WTC11 (cell line): ENCODE data around the gene MCF2L2. TPM values are rescaled to one million over a fixed set of nuclear protein-coding genes. Genes with fewer than 3 reads are reported as not detected.

Experiments
- ATAC-seq: fragments of 200-7000 bp; cut with Tn5 transposase; 2 replicates; pipeline ENCODE4 v1.10.0; 2021; ENCODE audit warnings: mild to moderate bottlenecking, moderate library complexity
- CTCF ChIA-PET: fragments of 300-600 bp; sonication (Branson Sonifier 250); formaldehyde crosslinking; loops from one replicate; lab custom pipeline; 2021; ENCODE audit warnings: antibody characterized with exemption; lab: Charles Lee
- POLR2A ChIA-PET: fragments of 350-600 bp; sonication (Branson Sonifier 250); formaldehyde crosslinking; loops from one replicate; lab custom pipeline; 2021; ENCODE audit warnings: antibody characterized with exemption; lab: Charles Lee
- DNase-seq: peaks from one replicate; pipeline ENCODE4 v3.0.0; 2021; ENCODE audit warnings: low spot score
- H3K27ac Mint-ChIP-seq: 2 replicates; pipeline ENCODE4 v1.8.0; 2021; ENCODE audit warnings: mixed read lengths
- H3K27me3 Mint-ChIP-seq: 2 replicates; pipeline ENCODE4 v1.8.0; 2021; ENCODE audit warnings: low read depth, mild to moderate bottlenecking, moderate library complexity, mixed read lengths
- H3K36me3 Mint-ChIP-seq: 2 replicates; pipeline ENCODE4 v1.8.0; 2021; ENCODE audit warnings: mixed read lengths
- H3K4me1 Mint-ChIP-seq: 2 replicates; pipeline ENCODE4 v1.8.0; 2022; ENCODE audit warnings: mixed read lengths
- H3K4me3 Mint-ChIP-seq: 2 replicates; pipeline ENCODE4 v1.8.0; 2021; ENCODE audit warnings: mild to moderate bottlenecking, moderate library complexity, mixed read lengths
- H3K9me3 Mint-ChIP-seq: 2 replicates; pipeline ENCODE4 v1.8.0; 2021; ENCODE audit warnings: mixed read lengths
- CREM ChIP-seq: sonication (generic); formaldehyde crosslinking; IDR thresholded peaks from 2 replicates; pipeline ENCODE4 v1.8.1; 2022; ENCODE audit warnings: mild to moderate bottlenecking, missing genetic modification reagents, moderate library complexity
- E2F5 ChIP-seq: sonication (generic); formaldehyde crosslinking; IDR thresholded peaks from 2 replicates; pipeline ENCODE4 v1.8.1; 2022; ENCODE audit warnings: mild to moderate bottlenecking, moderate library complexity, missing genetic modification reagents
- FOXP4 ChIP-seq: sonication (generic); formaldehyde crosslinking; IDR thresholded peaks from 2 replicates; pipeline ENCODE4 v1.8.0; 2022; ENCODE audit warnings: mild to moderate bottlenecking, missing genetic modification reagents
- HMGA2 ChIP-seq: fragments of 250-450 bp; sonication (Bioruptor Pico); IDR thresholded peaks from 2 replicates; pipeline ENCODE4 v1.4.0; 2021; ENCODE audit warnings: mild to moderate bottlenecking, moderate library complexity
- KAT7 ChIP-seq: sonication (generic); formaldehyde crosslinking; IDR thresholded peaks from 2 replicates; pipeline ENCODE4 v1.8.1; 2023; ENCODE audit warnings: missing genetic modification reagents, mild to moderate bottlenecking, borderline replicate concordance
- MYBL2 ChIP-seq: sonication (generic); formaldehyde crosslinking; IDR thresholded peaks from 2 replicates; pipeline ENCODE4 v1.8.1; 2023; ENCODE audit warnings: mild to moderate bottlenecking, moderate library complexity, missing genetic modification reagents
- NR1H2 ChIP-seq: sonication (generic); formaldehyde crosslinking; IDR thresholded peaks from 2 replicates; pipeline ENCODE4 v1.9.0; 2021; ENCODE audit warnings: mild to moderate bottlenecking, moderate library complexity, missing genetic modification reagents
- RELA ChIP-seq: sonication (generic); formaldehyde crosslinking; IDR thresholded peaks from 2 replicates; pipeline ENCODE4 v1.8.1; 2022; ENCODE audit warnings: missing genetic modification reagents, mild to moderate bottlenecking, borderline replicate concordance
- SOX15 ChIP-seq: fragments of 250-450 bp; sonication (Bioruptor Pico); IDR thresholded peaks from 2 replicates; pipeline ENCODE4 v1.9.0; 2021; ENCODE audit warnings: mild to moderate bottlenecking
- STAT6 ChIP-seq: sonication (generic); formaldehyde crosslinking; conservative IDR thresholded peaks from 2 replicates; pipeline ENCODE4 v1.8.1; 2023; ENCODE audit warnings: mild to moderate bottlenecking, low read depth, missing genetic modification reagents, moderate library complexity
- ZNF423 ChIP-seq: fragments of 250-450 bp; sonication (Bioruptor Pico); IDR thresholded peaks from 2 replicates; pipeline ENCODE4 v2.1.2; 2022; ENCODE audit warnings: mild to moderate bottlenecking, moderate library complexity
- ZNF425 ChIP-seq: fragments of 250-450 bp; sonication (Bioruptor Pico); conservative IDR thresholded peaks from 2 replicates; pipeline ENCODE4 v1.9.0; 2021; ENCODE audit warnings: mild to moderate bottlenecking
- total RNA-seq: library from RNA; stranded (reverse); gene quantifications from 3 replicates; pipeline ENCODE4 v1.2.3, GENCODE V29; 2021
- TF ChIP-seq, protein P1 (sequence below): sonication (generic); formaldehyde crosslinking; IDR thresholded peaks from 2 replicates; pipeline ENCODE4 v1.8.1; 2023; ENCODE audit warnings: mild to moderate bottlenecking, missing genetic modification reagents, moderate library complexity
- TF ChIP-seq, protein P2 (sequence below): sonication (generic); formaldehyde crosslinking; IDR thresholded peaks from 2 replicates; pipeline ENCODE4 v1.8.0; 2022; ENCODE audit warnings: missing genetic modification reagents
- TF ChIP-seq, protein P3 (sequence below): fragments of 250-450 bp; sonication (Bioruptor Pico); IDR thresholded peaks from 2 replicates; pipeline ENCODE4 v1.9.0; 2021; ENCODE audit warnings: mild to moderate bottlenecking
- TF ChIP-seq, protein P4 (sequence below): fragments of 250-450 bp; sonication (Bioruptor Pico); IDR thresholded peaks from 2 replicates; pipeline ENCODE4 v1.9.0; 2021; ENCODE audit warnings: mild to moderate bottlenecking
- TF ChIP-seq, protein P5 (sequence below): fragments of 200-600 bp; IDR thresholded peaks from 2 replicates; pipeline ENCODE4 v1.8.0; 2022; ENCODE audit warnings: antibody characterized with exemption

MCF2L2 gene
- total RNA-seq, 1 experiment from 2014 or later, result 7.5 TPM

- no peak for DNase-seq
- no peak for ATAC-seq
- Mint-ChIP-seq H3K27ac (0 out of 2 replicates have a peak overlapping the region, but pooled peaks have one; percentile 12), H3K4me1 (peaks cover 9% of the 10 kb centered on the region; the same call in 1 of the 2 replicates), H3K36me3 (no peaks in the 10 kb centered on the region), H3K27me3 (no peaks in the 10 kb centered on the region), H3K9me3 (no peaks in the 10 kb centered on the region), H3K4me3 (no peak overlapping the region)
- ChIA-PET CTCF (no interaction called here), POLR2A (no interaction called here)
- TF ChIP-seq STAT6 (CRISPR knock-in tag) (no peak), RELA (CRISPR knock-in tag) (no peak), CREM (no peak), MYBL2 (CRISPR knock-in tag) (no peak), HMGA2 (no peak)
- TF ChIP-seq, protein P1, sequence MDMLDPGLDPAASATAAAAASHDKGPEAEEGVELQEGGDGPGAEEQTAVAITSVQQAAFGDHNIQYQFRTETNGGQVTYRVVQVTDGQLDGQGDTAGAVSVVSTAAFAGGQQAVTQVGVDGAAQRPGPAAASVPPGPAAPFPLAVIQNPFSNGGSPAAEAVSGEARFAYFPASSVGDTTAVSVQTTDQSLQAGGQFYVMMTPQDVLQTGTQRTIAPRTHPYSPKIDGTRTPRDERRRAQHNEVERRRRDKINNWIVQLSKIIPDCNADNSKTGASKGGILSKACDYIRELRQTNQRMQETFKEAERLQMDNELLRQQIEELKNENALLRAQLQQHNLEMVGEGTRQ (CRISPR knock-in tag), result no peak
- TF ChIP-seq, protein P2, sequence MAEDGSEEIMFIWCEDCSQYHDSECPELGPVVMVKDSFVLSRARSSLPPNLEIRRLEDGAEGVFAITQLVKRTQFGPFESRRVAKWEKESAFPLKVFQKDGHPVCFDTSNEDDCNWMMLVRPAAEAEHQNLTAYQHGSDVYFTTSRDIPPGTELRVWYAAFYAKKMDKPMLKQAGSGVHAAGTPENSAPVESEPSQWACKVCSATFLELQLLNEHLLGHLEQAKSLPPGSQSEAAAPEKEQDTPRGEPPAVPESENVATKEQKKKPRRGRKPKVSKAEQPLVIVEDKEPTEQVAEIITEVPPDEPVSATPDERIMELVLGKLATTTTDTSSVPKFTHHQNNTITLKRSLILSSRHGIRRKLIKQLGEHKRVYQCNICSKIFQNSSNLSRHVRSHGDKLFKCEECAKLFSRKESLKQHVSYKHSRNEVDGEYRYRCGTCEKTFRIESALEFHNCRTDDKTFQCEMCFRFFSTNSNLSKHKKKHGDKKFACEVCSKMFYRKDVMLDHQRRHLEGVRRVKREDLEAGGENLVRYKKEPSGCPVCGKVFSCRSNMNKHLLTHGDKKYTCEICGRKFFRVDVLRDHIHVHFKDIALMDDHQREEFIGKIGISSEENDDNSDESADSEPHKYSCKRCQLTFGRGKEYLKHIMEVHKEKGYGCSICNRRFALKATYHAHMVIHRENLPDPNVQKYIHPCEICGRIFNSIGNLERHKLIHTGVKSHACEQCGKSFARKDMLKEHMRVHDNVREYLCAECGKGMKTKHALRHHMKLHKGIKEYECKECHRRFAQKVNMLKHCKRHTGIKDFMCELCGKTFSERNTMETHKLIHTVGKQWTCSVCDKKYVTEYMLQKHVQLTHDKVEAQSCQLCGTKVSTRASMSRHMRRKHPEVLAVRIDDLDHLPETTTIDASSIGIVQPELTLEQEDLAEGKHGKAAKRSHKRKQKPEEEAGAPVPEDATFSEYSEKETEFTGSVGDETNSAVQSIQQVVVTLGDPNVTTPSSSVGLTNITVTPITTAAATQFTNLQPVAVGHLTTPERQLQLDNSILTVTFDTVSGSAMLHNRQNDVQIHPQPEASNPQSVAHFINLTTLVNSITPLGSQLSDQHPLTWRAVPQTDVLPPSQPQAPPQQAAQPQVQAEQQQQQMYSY (CRISPR knock-in tag), result no peak
Measured at GRCh38 chr3:183319371-183319770, 109.0 kb downstream of the MCF2L2 start.

DNA sequence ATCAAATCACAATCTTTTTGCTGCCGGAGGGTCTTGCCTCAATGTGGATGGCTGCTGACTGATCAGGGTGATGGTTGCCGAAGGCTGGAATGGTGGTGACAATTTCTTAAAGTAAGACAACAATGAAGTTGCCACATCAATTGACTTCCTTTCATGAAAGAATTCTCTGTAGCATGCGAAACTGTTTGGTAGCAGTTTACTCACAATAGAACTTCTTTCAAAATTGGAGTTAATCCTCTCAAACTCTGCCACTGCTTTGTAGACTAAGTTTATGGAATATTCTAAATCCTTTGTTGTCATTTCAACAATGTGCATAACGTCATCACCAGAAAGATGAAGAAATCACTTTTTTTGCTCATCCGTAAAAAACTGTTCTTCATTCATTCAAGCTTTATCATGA is 109.5 kb downstream of the MCF2L2 start:
- ATAC-seq (no peak), DNase-seq (no peak)
- Mint-ChIP-seq H3K27me3 (no peaks in the 10 kb centered on the region), H3K4me1 (peaks cover 9% of the 10 kb centered on the region; the same call in 1 of the 2 replicates), H3K4me3 (no peak overlapping the region), H3K9me3 (no peaks in the 10 kb centered on the region), H3K36me3 (no peaks in the 10 kb centered on the region), H3K27ac (0 out of 2 replicates have a peak overlapping the region, but pooled peaks have one; percentile 12)
- CTCF ChIA-PET, result no interaction called here
- POLR2A ChIA-PET, result no interaction called here
- no peak for TF ChIP-seq ZNF423 (CRISPR knock-in tag)
- TF ChIP-seq KAT7 (CRISPR knock-in tag), result no peak
- TF ChIP-seq MYBL2 (CRISPR knock-in tag), result no peak
- no peak for TF ChIP-seq ZNF425 (CRISPR knock-in tag)
- TF ChIP-seq, protein P3, sequence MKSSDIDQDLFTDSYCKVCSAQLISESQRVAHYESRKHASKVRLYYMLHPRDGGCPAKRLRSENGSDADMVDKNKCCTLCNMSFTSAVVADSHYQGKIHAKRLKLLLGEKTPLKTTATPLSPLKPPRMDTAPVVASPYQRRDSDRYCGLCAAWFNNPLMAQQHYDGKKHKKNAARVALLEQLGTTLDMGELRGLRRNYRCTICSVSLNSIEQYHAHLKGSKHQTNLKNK, result no peak
- no peak for TF ChIP-seq FOXP4 (CRISPR knock-in tag)
- TF ChIP-seq SOX15 (CRISPR knock-in tag), result no peak
- TF ChIP-seq, protein P4, sequence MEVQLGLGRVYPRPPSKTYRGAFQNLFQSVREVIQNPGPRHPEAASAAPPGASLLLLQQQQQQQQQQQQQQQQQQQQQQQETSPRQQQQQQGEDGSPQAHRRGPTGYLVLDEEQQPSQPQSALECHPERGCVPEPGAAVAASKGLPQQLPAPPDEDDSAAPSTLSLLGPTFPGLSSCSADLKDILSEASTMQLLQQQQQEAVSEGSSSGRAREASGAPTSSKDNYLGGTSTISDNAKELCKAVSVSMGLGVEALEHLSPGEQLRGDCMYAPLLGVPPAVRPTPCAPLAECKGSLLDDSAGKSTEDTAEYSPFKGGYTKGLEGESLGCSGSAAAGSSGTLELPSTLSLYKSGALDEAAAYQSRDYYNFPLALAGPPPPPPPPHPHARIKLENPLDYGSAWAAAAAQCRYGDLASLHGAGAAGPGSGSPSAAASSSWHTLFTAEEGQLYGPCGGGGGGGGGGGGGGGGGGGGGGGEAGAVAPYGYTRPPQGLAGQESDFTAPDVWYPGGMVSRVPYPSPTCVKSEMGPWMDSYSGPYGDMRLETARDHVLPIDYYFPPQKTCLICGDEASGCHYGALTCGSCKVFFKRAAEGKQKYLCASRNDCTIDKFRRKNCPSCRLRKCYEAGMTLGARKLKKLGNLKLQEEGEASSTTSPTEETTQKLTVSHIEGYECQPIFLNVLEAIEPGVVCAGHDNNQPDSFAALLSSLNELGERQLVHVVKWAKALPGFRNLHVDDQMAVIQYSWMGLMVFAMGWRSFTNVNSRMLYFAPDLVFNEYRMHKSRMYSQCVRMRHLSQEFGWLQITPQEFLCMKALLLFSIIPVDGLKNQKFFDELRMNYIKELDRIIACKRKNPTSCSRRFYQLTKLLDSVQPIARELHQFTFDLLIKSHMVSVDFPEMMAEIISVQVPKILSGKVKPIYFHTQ, result no peak
- no peak for TF ChIP-seq E2F5 (CRISPR knock-in tag)
- TF ChIP-seq NR1H2 (CRISPR knock-in tag), result no peak
- TF ChIP-seq, protein P5, sequence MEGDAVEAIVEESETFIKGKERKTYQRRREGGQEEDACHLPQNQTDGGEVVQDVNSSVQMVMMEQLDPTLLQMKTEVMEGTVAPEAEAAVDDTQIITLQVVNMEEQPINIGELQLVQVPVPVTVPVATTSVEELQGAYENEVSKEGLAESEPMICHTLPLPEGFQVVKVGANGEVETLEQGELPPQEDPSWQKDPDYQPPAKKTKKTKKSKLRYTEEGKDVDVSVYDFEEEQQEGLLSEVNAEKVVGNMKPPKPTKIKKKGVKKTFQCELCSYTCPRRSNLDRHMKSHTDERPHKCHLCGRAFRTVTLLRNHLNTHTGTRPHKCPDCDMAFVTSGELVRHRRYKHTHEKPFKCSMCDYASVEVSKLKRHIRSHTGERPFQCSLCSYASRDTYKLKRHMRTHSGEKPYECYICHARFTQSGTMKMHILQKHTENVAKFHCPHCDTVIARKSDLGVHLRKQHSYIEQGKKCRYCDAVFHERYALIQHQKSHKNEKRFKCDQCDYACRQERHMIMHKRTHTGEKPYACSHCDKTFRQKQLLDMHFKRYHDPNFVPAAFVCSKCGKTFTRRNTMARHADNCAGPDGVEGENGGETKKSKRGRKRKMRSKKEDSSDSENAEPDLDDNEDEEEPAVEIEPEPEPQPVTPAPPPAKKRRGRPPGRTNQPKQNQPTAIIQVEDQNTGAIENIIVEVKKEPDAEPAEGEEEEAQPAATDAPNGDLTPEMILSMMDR, result no peak
